Psoas muscle (tissue), 8 donors: ENCODE results near the gene ADAMTS2. TPM values are rescaled to one million over a fixed set of nuclear protein-coding genes. Genes with fewer than 3 reads are reported as not detected.

Experiments
- ATAC-seq, 4 donors: fragments of 200-7000 bp; cut with Tn5 transposase; one replicate each; pipeline ENCODE4 v1.9.1; 2020; ENCODE audit warnings: moderate library complexity in 3 of 4, mild to moderate bottlenecking in 2 of 4
- DNase-seq, 2 donors: peaks; one replicate each; pipeline ENCODE4 v3.0.0-alpha.2; 2020
- H3K27ac ChIP-seq: fragments of 200-600 bp; one replicate; pipeline ENCODE4 v1.8.0; 2022
- H3K27me3 ChIP-seq, 3 donors: fragments of 200-600 bp in 1 of 3; one replicate each; pipeline versions ENCODE4 v1.6.1 to v1.8.0; 2013 to 2022; ENCODE audit warnings: low read length in 2 of 3, mild to moderate bottlenecking in 2 of 3, moderate library complexity in 1 of 3; ENCODE audit not compliant: insufficient read depth in 3 of 3
- H3K36me3 ChIP-seq, 2 donors: fragments of 200-600 bp in 1 of 2; one replicate each; pipeline versions ENCODE4 v1.6.1 to v1.8.0; 2013 to 2022; ENCODE audit warnings: low read depth in 1 of 2, mild to moderate bottlenecking in 1 of 2, moderate library complexity in 1 of 2; ENCODE audit not compliant: insufficient read depth in 1 of 2
- H3K4me1 ChIP-seq: fragments of 200-600 bp; one replicate; pipeline ENCODE4 v1.8.0; 2022
- H3K4me3 ChIP-seq: fragments of 200-600 bp; one replicate; pipeline ENCODE4 v1.8.0; 2022; ENCODE audit warnings: mild to moderate bottlenecking
- H3K9me3 ChIP-seq: fragments of 200-600 bp; one replicate; pipeline ENCODE4 v1.8.0; 2022
- WGBS, 3 donors: extraction: QIAGEN DNeasy Blood & Tissue Kit; methylation state at CpG; one replicate each; pipeline versions ENCODE4 v1.1.6 to v1.1.7; 2013; 5-methylcytosine and 5-hydroxymethylcytosine counted together
- intact Hi-C, 2 donors: fragments of 100-400 bp; cut with DNase I; formaldehyde crosslinking; loops; one replicate each; pipeline versions ENCODE4 v1.11.0 to v1.14.2; 2022
- polyA plus RNA-seq, 3 donors: library from polyadenylated mRNA; stranded (reverse); fragments of 200-250 nt; gene quantifications; one replicate each; pipeline ENCODE4 v1.2.3, GENCODE V29; 2013
- total RNA-seq, 4 donors: library from RNA; stranded (reverse); fragmentation: NEBNext Ultra II Directional in 2 of 4; extraction: Animal tissue kit (Norgen Biotek cat#: 25700) in 2 of 4; gene quantifications; one replicate each; pipeline versions ENCODE4 v1.2.1 to v1.2.4, GENCODE V29; 2021 to 2023
- TF ChIP-seq, protein P1 (sequence below): fragments of 200-600 bp; IDR thresholded peaks from one replicate; pipeline ENCODE4 v1.8.0; 2022; ENCODE audit warnings: antibody characterized with exemption
- donor health status: healthy with polysubstance abuse.
- donor health status: DM: no; HTN: no; CAD: no; lungs with moderate emphysema.
- donor health status: Bipolar disorder and iron deficiency.
- donor health status: healthy.
- donor health status: DM: yes; HTN: yes; CAD: no.
- donor health status: DM: no; HTN: no; CAD: no.
- donor health status: DM: no; HTN: no; CAD: no.
- donor health status: DM: yes; HTN: yes; CAD: no.

Gene ADAMTS2
- total and polyA plus RNA-seq, 7 donors, result 0.83 to 3.7 (median 2.0) TPM

DNA sequence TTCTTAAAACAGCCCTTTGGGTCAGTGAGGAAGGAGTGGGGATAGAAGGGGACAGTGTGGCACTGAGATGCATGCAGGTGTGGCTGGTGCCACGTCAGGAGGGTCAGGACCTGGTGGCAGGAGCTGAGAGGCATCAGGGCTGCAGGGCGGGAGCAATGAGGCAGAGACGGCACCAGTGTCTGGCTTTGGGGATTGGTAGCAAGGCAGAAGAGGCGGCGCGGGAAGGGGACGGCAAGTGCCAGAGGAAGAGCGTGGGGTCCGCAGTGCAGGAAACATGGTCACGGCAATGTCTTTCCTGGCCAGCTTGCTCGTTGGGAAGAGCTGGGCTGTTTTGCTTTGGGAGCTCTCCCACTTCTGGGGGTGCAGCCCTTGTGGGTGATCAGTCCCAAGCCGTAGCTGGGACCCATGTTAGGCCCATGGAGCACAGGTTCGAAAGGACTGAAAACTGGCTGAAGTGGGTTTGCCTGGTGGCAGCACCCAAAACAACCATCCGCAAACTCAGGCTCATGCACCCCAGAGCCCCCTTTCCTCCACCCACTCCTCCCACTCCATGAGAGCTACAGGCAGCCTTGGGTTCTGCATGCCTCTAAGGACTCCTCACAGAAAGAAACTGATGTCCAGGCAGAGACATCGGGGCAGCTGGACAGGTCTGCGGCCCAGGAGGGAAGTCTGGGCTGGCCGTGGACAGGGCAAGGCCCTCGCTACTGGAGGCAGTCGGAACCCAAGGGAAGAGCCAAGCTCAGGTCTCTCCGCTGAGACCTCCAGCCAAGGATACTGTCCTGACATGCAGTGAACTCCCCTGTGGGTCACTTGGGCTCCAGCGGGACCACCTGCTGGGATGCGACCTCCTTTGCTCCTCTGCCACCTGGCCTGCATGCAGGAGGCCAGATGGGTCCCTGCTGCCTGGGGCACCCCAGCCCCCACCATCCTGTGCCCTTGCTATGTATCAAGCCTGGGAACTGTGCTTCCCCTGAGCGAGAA lies 180.6 kb downstream of the ADAMTS2 start:
- Histone ChIP-seq H3K27me3 (no peaks in the 10 kb centered on the region), H3K27ac (no peak overlapping the region), H3K4me3 (no peak overlapping the region), H3K9me3 (no peaks in the 10 kb centered on the region), H3K4me1 (no peaks in the 10 kb centered on the region), H3K36me3 (no peaks in the 10 kb centered on the region)
- DNase-seq, result no peak
- 85 to 89% (median 86%) methylated on average over 22 to 23 of the region's 23 CpGs for WGBS, 3 donors
- no peak for ATAC-seq
- intact Hi-C loops, result loop anchor here (5.0 kb wide), 2 partner anchors 178 to 183 kb away; partner anchors contain the start of gene ADAMTS2 (in 1 of the 2)
- TF ChIP-seq, protein P1, sequence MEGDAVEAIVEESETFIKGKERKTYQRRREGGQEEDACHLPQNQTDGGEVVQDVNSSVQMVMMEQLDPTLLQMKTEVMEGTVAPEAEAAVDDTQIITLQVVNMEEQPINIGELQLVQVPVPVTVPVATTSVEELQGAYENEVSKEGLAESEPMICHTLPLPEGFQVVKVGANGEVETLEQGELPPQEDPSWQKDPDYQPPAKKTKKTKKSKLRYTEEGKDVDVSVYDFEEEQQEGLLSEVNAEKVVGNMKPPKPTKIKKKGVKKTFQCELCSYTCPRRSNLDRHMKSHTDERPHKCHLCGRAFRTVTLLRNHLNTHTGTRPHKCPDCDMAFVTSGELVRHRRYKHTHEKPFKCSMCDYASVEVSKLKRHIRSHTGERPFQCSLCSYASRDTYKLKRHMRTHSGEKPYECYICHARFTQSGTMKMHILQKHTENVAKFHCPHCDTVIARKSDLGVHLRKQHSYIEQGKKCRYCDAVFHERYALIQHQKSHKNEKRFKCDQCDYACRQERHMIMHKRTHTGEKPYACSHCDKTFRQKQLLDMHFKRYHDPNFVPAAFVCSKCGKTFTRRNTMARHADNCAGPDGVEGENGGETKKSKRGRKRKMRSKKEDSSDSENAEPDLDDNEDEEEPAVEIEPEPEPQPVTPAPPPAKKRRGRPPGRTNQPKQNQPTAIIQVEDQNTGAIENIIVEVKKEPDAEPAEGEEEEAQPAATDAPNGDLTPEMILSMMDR, result no peak

DNA sequence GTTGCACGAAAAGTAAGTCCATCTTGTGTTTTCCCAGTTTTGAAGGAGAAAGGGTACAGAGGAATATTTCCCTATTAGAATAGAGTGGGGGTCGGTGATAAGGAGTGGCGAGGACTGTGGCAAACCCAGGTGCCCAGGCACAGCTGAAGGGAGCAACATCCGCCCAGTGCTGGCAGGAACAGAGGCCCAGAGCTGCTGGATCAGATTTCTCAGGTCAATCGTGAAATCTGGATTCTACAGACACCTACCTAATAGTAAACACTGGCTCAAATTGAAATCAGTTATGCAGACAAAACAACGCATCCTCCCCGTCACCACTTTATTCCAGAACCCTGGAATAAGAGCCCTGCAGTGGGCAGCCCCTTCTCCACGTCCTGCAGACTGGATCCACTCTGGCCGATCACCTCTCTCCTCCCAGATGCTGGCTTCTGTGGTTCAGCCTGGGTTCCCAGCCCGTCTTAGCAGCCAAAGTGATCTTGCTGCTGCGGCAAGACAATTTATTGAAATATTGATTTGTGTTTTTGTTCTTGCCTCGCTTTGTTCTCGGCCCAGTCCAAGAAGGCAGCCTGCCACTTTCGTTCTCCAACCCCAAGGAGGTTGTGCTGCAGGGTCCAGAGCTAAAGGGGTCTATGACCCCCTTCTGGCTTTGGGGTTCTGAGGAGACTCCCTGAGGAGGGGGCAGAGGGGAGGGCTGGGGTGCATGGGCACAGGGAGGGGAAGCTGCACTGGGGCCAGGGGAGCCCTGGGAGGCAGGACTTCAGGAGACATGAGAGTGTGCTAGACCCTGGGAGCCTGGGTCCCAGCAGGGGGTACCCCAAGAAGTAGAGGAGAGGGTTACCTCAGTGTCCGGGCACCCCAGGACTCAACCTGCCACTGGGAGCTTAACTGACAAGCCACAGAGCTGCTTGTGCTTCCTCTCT lies 181.8 kb downstream of the ADAMTS2 start:
- ATAC-seq (no peak), DNase-seq (no peak)
- Histone ChIP-seq H3K4me3 (no peak overlapping the region), H3K4me1 (no peaks in the 10 kb centered on the region), H3K27ac (no peak overlapping the region), H3K36me3 (no peaks in the 10 kb centered on the region), H3K27me3 (no peaks in the 10 kb centered on the region), H3K9me3 (no peaks in the 10 kb centered on the region)
- TF ChIP-seq, protein P1, result no peak
- intact Hi-C loops, result no loop called here
- WGBS, 3 donors, result 88 to 92% (median 88%) methylated on average over 14 to 15 of the region's 15 CpGs

DNA sequence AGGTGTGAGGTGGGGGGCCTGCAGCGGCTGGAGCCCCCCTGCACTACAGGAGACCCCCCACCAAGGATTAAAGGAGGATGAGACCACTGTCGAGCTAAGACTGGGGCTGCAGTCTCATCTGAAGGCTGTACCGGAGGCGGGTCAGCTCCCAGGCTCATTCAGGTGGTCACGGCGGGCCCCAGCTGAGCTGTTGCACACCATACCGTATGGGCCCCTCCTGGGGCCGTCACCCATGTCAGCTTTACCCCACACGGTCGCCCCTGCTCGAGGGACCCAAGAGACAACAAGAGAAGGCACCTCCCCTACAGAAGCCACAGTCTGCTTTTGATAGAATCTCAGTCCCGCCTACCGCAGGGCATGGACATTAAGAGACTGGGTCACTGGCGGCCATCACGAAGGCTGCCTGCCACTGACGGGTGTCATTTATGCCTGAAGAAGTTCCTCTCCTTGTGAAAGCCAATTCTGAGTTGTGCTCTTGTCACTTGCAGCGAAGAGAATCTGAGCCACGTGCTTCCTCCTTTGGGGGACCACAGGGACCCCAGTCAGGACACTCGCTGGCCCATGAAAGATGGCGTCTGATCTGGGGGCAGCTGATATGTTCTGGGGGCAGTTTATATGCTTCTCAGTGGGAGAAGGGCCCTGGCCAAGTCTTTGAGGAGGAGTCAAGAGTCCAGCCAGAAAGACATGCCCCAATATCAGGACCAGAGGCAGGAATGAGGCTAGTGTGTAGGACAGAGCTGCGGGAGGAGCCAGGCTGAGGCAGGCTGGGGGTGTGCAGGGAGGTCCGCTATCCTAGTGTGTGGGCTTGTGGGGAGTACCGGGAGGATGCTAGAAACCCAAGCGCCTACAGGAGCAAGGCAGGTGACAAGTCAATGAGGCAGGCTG lies 182.7 kb downstream of the ADAMTS2 start:
- intact Hi-C loops, result no loop called here
- H3K4me1 ChIP-seq, result no peaks in the 10 kb centered on the region

DNA sequence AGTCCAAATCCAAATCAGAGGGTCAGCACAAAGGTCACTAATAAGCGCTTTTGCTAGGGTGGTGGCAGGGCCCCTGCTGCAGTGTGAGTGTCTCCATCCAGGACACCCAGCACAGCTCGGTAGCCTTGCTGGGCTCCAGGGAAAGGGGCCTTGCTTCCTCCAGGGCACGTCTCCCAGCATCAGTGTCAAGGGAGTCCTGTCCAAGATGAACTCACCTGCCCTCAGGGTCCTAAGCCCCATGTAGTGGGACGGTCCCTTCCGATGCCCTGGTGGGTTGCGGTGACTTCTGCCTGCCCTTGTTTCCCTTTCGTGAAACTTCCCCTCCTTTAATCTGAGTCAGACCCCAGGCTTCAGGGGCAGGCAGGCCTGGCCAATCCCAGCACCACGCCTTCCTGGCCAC lies 183.4 kb downstream of the ADAMTS2 start:
- H3K27ac ChIP-seq, result no peak overlapping the region
- no peaks in the 10 kb centered on the region for H3K36me3 ChIP-seq
- no peak for DNase-seq
- no peaks in the 10 kb centered on the region for H3K27me3 ChIP-seq
- TF ChIP-seq, protein P1, result no peak
- no peak overlapping the region for H3K4me3 ChIP-seq
- WGBS, 3 donors, result 92 to 96% (median 96%) methylated on average over 8 of the region's 8 CpGs
- intact Hi-C loops, result no loop called here
- ATAC-seq, result no peak
- H3K4me1 ChIP-seq, result no peaks in the 10 kb centered on the region
- no peaks in the 10 kb centered on the region for H3K9me3 ChIP-seq

More for the DNA sequence above, 182.7 kb downstream of the ADAMTS2 start:
- ATAC-seq (no peak), DNase-seq (no peak)
- Histone ChIP-seq H3K36me3 (no peaks in the 10 kb centered on the region), H3K4me3 (no peak overlapping the region), H3K9me3 (no peaks in the 10 kb centered on the region), H3K27ac (no peak overlapping the region), H3K27me3 (no peaks in the 10 kb centered on the region)
- TF ChIP-seq, protein P1, result no peak
- WGBS, 3 donors, result 92 to 95% (median 95%) methylated on average over 22 to 24 of the region's 24 CpGs
